D721Med (cell line): ENCODE measurements around the gene TGFB1.
A peak's percentile ranks its signal among the peaks of the same experiment; 100 is the strongest.
"Not testable (repeated sequence)": the region's sequence is repeated elsewhere in the genome, so short reads cannot be mapped to it uniquely, and the experiment has no call there.

Source experiments
- DNase-seq: peaks from one replicate; pipeline ENCODE4 v3.0.0; 2011; ENCODE audit warnings: low spot score; ENCODE audit not compliant: insufficient read length
- FAIRE-seq: peaks from 2 replicates; lab custom pipeline; 2011; peaks lifted over from hg19 to GRCh38; lab: Jason Lieb, UNC
- TF ChIP-seq, protein P1 (sequence below): IDR thresholded peaks from 2 replicates; pipeline ENCODE4 v1.5.1; 2012; ENCODE audit warnings: mild to moderate bottlenecking, control low read depth; ENCODE audit not compliant: insufficient read depth; ENCODE audit errors: missing control alignments

The TGFB1 gene

DNA sequence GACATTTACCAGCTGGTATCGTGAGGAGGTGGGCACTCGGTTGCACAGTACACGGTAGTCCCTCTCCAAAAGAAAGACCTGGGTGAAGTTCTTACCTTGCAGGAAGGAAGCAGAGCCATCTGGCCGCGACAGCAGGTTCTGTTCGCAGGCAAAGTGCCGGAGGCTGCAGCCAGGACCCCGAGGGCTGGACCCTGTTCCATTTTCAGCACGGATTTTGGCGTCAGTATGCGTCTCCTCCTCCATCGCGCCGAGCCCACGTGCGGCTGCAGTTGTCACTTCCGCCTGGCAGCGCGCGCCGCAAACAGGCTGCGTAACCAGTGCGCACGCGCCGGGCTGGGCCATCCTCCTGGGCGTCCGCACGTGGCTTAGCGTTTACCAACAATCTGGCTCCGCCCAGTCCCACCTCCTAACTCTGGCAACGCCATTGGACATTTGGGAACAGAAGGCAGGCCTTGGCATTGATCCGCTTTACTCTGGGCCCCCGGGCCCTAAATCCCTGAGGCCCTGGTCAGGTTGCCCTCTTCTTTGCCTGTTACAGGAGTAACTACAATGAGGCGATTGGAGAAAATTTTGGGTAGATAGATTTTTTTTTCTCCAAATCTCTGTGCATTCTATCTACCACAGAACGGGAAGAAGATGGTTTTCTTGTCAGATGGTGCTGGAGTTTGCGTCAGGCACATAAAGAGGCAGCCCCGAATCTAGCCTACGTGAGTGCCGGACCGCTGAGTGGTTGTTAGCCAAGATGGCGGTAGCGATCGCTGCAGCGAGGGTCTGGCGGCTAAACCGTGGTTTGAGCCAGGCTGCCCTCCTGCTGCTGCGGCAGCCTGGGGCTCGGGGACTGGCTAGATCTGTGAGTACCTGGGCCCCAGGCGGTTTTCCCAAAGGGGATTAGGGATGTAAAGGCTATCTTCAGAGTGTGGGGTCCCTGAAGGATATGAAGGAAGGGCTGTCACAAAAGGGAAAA lies 43.6 kb upstream of the TGFB1 start, which contains the start of the genes BCKDHA and EXOSC5:
Gene BCKDHA (plus strand): TSS at position 733 of the 964 bp plus-strand sequence. CDS start 10 bp downstream, at position 743.
Gene EXOSC5 (minus strand): TSS at position 274 of the 964 bp plus-strand sequence. CDS start 31 bp downstream, at position 243.
- no peak for FAIRE-seq
- DNase-seq, result peak; percentile 90
- TF ChIP-seq, protein P1, sequence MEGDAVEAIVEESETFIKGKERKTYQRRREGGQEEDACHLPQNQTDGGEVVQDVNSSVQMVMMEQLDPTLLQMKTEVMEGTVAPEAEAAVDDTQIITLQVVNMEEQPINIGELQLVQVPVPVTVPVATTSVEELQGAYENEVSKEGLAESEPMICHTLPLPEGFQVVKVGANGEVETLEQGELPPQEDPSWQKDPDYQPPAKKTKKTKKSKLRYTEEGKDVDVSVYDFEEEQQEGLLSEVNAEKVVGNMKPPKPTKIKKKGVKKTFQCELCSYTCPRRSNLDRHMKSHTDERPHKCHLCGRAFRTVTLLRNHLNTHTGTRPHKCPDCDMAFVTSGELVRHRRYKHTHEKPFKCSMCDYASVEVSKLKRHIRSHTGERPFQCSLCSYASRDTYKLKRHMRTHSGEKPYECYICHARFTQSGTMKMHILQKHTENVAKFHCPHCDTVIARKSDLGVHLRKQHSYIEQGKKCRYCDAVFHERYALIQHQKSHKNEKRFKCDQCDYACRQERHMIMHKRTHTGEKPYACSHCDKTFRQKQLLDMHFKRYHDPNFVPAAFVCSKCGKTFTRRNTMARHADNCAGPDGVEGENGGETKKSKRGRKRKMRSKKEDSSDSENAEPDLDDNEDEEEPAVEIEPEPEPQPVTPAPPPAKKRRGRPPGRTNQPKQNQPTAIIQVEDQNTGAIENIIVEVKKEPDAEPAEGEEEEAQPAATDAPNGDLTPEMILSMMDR, result no peak

DNA sequence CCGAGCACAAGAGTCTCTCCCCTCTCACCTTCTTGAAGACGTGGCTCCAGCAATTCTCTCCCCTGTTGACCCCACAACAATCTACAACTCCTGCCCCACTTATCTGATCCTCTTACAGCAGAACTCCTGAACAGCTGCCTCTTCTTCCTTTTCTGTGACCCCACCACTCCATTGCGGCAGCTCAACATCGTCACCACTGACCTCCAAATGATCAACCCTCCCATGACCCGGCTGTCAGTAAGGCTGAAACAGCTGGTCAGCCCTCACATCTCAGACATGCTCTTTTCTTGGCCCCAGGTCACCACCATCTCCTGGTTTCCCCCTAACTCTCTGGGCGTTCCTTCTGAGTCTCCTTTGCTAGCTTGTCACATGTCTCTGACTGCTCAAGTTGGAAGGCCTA lies 41.6 kb upstream of the TGFB1 start:
- no peak for DNase-seq
- no peak for FAIRE-seq
- TF ChIP-seq, protein P1, result no peak

DNA sequence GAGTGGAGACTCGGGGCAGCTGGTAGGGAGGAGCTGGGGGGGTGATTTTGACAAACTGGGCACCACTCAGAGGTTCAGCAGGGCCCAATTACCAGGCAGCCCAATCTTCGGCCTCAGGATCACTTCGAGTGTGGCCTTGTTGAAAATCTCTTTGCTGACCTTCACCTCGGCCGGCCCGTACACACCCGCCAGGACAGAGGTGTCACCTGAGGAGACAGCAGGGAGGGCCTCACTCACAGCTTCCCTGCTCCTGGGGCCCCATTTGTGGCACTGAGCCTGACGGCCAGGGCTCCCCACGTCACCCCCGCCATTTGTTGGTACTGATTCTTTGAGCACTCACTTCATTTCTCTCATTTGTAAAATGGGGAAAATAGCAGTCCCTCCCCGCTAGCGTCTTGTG lies 39.1 kb upstream of the TGFB1 start:
- TF ChIP-seq, protein P1, result no peak
- no peak for FAIRE-seq
- DNase-seq, result no peak

DNA sequence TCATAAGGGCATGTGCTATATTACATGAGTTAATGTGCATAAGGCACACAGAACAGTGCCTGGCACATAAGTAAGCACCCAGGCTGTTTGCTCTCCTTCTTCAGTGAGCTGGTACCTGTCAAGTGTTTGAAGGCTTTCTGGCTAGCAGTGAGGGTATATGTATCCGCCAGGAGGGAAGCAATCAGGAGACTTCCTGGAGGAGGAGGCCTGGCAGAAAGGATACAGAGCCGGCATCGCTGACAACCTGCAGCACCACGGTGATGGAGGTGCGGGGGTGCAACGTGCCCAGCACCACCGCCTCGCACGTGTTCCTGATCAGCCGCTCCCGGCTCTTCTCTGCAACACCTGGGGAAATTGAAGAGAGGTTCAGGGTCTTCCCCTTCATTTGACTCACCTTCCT lies 37.9 kb upstream of the TGFB1 start:
- no peak for DNase-seq
- TF ChIP-seq, protein P1, result no peak
- FAIRE-seq, result no peak

DNA sequence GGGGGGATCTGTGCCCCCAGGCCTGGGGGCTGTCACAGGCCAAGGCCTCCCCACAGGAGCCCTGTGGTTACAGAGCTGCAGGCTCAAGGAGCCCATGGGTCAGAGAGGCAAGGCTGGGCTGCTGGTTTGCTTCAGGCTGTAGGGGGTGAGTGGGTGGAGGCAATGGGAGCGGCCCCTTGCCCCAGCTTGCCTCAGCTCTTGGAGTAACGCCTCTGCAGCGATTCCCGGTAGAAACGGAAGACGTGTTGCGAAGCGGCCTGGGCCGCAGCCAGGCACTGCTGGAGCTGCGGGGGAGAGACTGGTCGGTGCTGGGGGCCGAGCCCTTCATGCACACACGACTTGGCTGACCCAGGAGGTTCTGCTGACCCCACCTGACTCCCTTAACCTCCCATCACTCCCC lies 32.7 kb upstream of the TGFB1 start:
- no peak for DNase-seq
- TF ChIP-seq, protein P1, result no peak
- no peak for FAIRE-seq

DNA sequence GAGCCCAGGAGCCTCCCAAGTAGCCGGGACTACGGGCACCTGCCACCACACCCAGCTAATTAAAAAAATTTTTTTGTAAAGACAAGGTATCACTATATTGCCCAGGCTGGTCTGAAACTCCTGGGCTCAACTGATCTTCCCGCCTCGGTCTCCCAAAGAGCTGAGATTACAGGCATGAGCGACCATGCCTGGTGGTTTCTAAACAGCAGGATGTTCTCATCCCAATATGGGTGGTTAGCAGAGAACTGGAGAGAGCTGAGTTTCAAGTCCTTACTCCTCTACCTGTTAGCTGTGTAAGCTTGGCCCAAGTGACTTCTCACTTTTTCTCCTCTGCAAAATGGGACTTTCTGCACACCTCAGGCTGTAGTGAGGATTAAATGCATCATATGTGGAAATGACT lies 30.6 kb upstream of the TGFB1 start:
- TF ChIP-seq, protein P1, result no peak
- no peak for FAIRE-seq
- DNase-seq, result no peak

DNA sequence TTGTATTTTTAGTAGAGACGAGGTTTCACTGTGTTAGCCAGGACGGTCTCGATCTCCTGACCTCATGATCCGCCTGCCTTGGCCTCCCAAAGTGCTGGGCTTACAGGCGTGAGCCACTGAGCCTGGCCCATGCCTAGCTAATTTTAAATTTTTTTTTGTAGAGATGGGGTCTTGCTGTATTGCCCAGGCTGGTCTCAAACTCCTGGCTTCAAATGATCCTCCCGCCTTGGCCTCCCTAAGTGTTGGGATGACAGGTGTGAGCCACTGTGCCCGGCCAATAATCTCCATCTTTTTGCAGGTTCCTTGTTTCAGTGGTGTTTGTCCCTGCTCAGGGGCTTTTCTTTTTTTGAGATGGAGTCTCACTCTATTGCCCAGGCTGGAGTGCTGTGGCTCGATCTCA lies 27.8 kb upstream of the TGFB1 start:
- not testable (repeated sequence) for DNase-seq, FAIRE-seq
